VCaP (cell line): ENCODE data around the gene RGS14.

Source experiments
- H3K27ac ChIP-seq: fragments of 450-650 bp; 2 replicates; pipeline ENCODE4 v1.5.1; 2017
- TF ChIP-seq, protein P1 (sequence below): fragments of 450-650 bp; conservative IDR thresholded peaks from 2 replicates; pipeline ENCODE4 v1.5.1; 2017; ENCODE audit warnings: mild to moderate bottlenecking, moderate library complexity

Gene RGS14

GRCh38 chr5:177357459-177358351, at the start of gene RGS14:
TSS of gene RGS14 (plus strand) at chr5:177357924. CDS start at chr5:177358025, 101 bp downstream.
- TF ChIP-seq, protein P1, sequence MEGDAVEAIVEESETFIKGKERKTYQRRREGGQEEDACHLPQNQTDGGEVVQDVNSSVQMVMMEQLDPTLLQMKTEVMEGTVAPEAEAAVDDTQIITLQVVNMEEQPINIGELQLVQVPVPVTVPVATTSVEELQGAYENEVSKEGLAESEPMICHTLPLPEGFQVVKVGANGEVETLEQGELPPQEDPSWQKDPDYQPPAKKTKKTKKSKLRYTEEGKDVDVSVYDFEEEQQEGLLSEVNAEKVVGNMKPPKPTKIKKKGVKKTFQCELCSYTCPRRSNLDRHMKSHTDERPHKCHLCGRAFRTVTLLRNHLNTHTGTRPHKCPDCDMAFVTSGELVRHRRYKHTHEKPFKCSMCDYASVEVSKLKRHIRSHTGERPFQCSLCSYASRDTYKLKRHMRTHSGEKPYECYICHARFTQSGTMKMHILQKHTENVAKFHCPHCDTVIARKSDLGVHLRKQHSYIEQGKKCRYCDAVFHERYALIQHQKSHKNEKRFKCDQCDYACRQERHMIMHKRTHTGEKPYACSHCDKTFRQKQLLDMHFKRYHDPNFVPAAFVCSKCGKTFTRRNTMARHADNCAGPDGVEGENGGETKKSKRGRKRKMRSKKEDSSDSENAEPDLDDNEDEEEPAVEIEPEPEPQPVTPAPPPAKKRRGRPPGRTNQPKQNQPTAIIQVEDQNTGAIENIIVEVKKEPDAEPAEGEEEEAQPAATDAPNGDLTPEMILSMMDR, result no peak
- peak within 1 kb of the TSS; percentile 80 for H3K27ac ChIP-seq

- TF ChIP-seq, protein P1, result no peak
- peak overlapping the region; percentile 83 for H3K27ac ChIP-seq
Observed at GRCh38 chr5:177308740-177309139, 49.0 kb upstream of the RGS14 start.

DNA sequence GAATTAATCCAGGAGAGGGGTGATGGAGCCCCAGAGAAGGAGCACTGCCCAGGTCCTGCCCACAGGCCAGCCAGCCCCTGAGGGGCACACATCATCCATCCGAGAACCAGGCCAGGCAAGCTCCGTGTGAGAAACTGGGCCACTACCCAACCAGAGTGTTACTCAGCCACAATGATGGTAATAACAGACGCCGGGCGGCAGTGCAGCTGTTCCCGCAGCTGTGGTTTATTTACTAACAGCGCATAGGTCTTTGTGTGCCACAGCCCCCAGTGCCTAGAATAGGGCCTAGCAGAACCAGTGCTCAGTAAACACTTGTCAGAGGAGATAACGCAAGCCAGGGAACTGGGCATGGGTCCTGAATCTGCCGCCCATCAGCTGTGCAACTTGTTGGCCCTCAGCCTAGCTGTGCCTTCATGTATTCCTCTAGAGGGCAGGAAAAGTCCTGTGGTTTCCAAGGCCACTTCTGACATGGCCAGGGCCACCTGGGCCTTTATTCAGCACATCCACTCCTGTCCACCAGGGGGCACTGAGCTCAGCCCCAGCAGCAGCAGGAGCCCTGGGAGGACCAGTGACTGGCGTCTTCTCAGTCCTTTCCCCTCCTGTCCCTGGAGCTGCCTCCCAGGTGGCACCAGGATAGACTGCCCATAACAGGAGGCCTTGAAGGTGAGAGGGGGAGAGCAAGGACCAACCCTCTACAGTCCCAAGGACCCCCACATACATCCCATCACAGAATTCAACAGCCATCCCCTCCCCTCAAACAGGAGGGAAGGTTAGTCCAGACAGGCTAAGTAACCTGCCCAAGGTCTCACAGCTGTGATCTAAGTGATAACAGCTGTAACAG, 48.2 kb upstream of the RGS14 start:
- H3K27ac ChIP-seq, result peak overlapping the region; percentile 83
- TF ChIP-seq, protein P1, result peak; percentile 99

DNA sequence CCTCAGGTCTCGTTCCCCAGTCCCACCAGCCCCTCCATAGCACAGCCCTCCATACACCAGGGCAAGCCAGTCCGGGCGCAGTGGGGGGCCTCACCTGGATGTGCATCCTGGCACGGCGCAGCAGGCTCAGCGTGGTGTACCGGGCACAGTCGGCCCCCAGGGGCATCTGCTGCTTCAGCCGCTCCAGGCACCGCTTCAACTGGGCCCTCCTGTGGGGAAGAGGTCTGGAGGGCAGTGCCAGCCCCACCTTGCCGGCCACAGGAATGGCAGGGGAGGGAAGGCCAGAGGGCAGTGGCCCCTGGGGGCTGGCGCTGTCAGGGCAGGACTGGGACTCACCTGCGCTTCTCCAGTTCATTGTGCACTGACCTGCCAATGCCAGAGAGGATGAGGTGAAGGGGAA, 47.4 kb upstream of the RGS14 start:
- TF ChIP-seq, protein P1, result no peak
- peak overlapping the region; percentile 83 for H3K27ac ChIP-seq

DNA sequence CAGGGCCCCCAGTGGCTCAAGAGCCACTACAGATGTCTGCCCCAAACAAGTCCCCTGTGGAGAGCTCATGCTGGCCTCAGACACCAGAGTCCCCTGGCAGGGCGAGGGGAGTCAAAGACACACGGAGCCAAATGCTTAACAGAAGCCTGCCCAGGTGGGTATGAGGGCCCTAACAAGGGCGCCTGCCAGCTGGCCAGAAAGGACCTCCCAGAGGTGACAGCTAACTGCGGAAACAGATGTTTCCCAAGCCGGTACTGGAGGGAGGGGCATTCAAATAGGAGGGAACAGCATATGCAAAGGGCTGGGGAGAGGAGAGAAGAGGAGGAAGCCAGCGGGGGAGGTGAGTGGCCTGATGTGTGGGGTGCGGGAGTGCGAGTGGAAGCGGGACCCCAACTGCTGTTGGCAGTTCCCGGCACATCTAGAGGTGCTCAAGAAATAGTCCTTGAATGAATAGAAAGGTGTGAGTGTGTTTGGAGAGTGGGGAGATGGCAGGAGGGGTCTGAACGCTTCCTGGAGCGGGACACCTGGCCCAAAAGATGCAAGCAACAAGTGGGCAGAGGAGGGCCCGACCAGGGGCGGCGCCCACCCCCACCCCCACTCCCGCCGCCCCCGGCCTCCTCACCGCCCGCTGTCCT, 46.9 kb upstream of the RGS14 start:
- peak overlapping the region; percentile 83 for H3K27ac ChIP-seq
- TF ChIP-seq, protein P1, result no peak

DNA sequence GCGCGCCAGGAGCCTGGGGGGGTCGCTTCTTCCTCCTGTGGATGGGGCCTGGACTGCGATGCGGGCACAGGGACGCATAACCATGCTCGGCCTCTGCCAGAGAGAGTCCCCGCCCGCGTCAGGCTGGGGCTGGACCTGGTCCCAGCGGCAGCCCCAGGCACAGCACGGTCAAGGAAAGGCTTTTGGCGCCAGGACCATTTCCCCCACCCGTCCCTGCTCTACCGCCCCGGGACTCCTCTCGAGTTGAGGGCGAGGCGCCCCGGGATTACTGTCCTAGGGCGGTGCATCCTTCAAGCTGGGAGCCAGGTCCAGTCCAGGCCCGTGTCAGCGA, 46.4 kb upstream of the RGS14 start:
- TF ChIP-seq, protein P1, result no peak
- H3K27ac ChIP-seq, result peak overlapping the region; percentile 83
